Aorta (tissue), 5 donors: ENCODE data around the gene GRM5. TPM values are rescaled to one million over a fixed set of nuclear protein-coding genes. Genes with fewer than 3 reads are reported as not detected.
"Not testable (repeated sequence)": the region's sequence is repeated elsewhere in the genome, so short reads cannot be mapped to it uniquely, and the experiment has no call there.

Source experiments
- ATAC-seq: fragments of 200-7000 bp; cut with Tn5 transposase; one replicate; pipeline ENCODE4 v1.9.1; 2022; ENCODE audit warnings: moderate library complexity; ENCODE audit not compliant: low FRiP score
- DNase-seq, 2 donors: peaks; one replicate each; pipeline ENCODE4 v3.0.0-alpha.2; 2020
- H3K27ac ChIP-seq, 2 donors: one replicate each; pipeline ENCODE4 v1.5.1; 2013; ENCODE audit warnings: low read length in 2 of 2, mild to moderate bottlenecking in 2 of 2, moderate library complexity in 2 of 2, control low read depth in 1 of 2, inconsistent platforms in 1 of 2, low read depth in 1 of 2
- H3K27me3 ChIP-seq, 2 donors: one replicate each; pipeline ENCODE4 v1.6.1; 2013; ENCODE audit warnings: control low read depth in 1 of 2, low read length in 1 of 2, mild to moderate bottlenecking in 1 of 2, moderate library complexity in 1 of 2; ENCODE audit not compliant: insufficient read depth in 2 of 2, control insufficient read depth in 1 of 2
- H3K36me3 ChIP-seq, 2 donors: one replicate each; pipeline ENCODE4 v1.6.1; 2013; ENCODE audit warnings: control low read depth in 1 of 2, low read length in 1 of 2, mild to moderate bottlenecking in 1 of 2; ENCODE audit not compliant: insufficient read depth in 2 of 2, control insufficient read depth in 1 of 2
- H3K4me1 ChIP-seq, 2 donors: one replicate each; pipeline ENCODE4 v1.6.1; 2013; ENCODE audit warnings: low read length in 2 of 2, control low read depth in 1 of 2, mild to moderate bottlenecking in 1 of 2, moderate library complexity in 1 of 2; ENCODE audit not compliant: insufficient read depth in 2 of 2, control insufficient read depth in 1 of 2
- H3K4me3 ChIP-seq, 2 donors: one replicate each; pipeline ENCODE4 v1.5.1; 2013; ENCODE audit warnings: low read length in 2 of 2, control low read depth in 1 of 2, mild to moderate bottlenecking in 1 of 2
- H3K9me3 ChIP-seq: one replicate; pipeline ENCODE4 v1.6.1; 2013; ENCODE audit warnings: mild to moderate bottlenecking, low read length; ENCODE audit not compliant: control insufficient read depth
- WGBS, 2 donors: extraction: QIAGEN DNeasy Blood & Tissue Kit; methylation state at CpG; one replicate each; pipeline ENCODE4 v1.1.7; 2013; 5-methylcytosine and 5-hydroxymethylcytosine counted together
- intact Hi-C, 2 donors: fragments of 100-400 bp; cut with DNase I; formaldehyde crosslinking; loops; one replicate each; pipeline versions ENCODE4 v1.14.2 to v1.15.0; 2022
- polyA plus RNA-seq, 2 donors: library from polyadenylated mRNA; stranded (reverse); fragments of 200-250 nt; gene quantifications; one replicate each; pipeline ENCODE4 v1.2.3, GENCODE V29; 2013
- total RNA-seq, 2 donors: library from RNA; stranded (reverse); fragmentation: NEBNext Ultra II Directional; extraction: Animal tissue kit (Norgen Biotek cat#: 25700); gene quantifications; one replicate each; pipeline ENCODE4 v1.2.1, GENCODE V29; 2021
- donor health status: healthy with polysubstance abuse.
- donor health status: Bipolar disorder and iron deficiency.
- donor health status: DM: no; HTN: no; CAD: no.
- donor health status: DM: no; HTN: no; CAD: no.
- donor health status: DM: yes; HTN: yes; CAD: no.

The GRM5 gene
- total and polyA plus RNA-seq, 4 donors = 0.31 to 4.3 (median 3.4) TPM; not detected in 1

GRCh38 chr11:88480223-88480622 is 585.6 kb downstream of the GRM5 start:
- intact Hi-C loops = no loop called here
- H3K9me3 ChIP-seq = no peaks in the 10 kb centered on the region
- no peak overlapping the region for H3K4me3 ChIP-seq
- no peaks in the 10 kb centered on the region for H3K27me3 ChIP-seq
- no peak overlapping the region for H3K27ac ChIP-seq
- ATAC-seq (peak; percentile 67), DNase-seq (no peak)
- peaks cover 0 to 6% of the 10 kb centered on the region in 2 donors for H3K4me1 ChIP-seq
- H3K36me3 ChIP-seq = no peaks in the 10 kb centered on the region
- 5 to 7% methylated on average over 1 of the region's 1 CpG for WGBS, 2 donors

- Histone ChIP-seq H3K9me3 (no peaks in the 10 kb centered on the region), H3K36me3 (no peaks in the 10 kb centered on the region), H3K4me3 (no peak overlapping the region), H3K27ac (no peak overlapping the region), H3K4me1 (peaks cover 0 to 6% of the 10 kb centered on the region in 2 donors), H3K27me3 (no peaks in the 10 kb centered on the region)
- 35 to 48% methylated on average over 4 of the region's 4 CpGs for WGBS, 2 donors
- DNase-seq (no peak), ATAC-seq (no peak)
- intact Hi-C loops = loop anchor here in 1 of 2 donors (5.0 kb wide), 1 partner anchor 141 kb away; the partner anchor contains the start of gene CTSC
Observed at GRCh38 chr11:88478136-88478815, 587.5 kb downstream of the GRM5 start.

DNA sequence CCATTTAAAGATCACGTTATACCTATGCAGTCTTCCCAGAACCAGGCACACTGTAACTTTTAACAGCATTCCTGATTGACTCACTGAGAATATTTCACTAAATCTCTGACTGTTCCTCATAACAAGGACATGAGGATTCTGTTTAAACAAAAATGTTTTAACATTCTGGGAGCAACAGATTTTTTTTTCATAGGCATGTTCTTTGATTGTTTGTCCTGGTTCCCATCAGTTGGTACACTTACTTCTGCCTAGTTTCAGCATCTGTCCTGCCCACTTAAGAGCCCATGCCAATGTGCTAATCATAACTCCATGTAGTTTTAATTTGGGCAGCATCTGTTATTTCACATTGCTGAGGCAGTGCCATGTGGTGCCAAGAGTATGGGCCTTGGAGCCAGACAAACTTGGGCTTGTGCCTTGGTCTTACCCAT is 589.8 kb downstream of the GRM5 start:
- no peaks in the 10 kb centered on the region for H3K36me3 ChIP-seq
- H3K4me3 ChIP-seq = no peak overlapping the region
- 9 to 12% methylated on average over 1 of the region's 1 CpG for WGBS, 2 donors
- DNase-seq = peak in 1 of 2 donors; percentile 50
- H3K4me1 ChIP-seq = peaks cover 0 to 6% of the 10 kb centered on the region in 2 donors
- no peaks in the 10 kb centered on the region for H3K9me3 ChIP-seq
- intact Hi-C loops = loop anchor here in 1 of 2 donors (5.0 kb wide), 1 partner anchor 139 kb away; the partner anchor contains the start of gene CTSC
- H3K27ac ChIP-seq = no peak overlapping the region
- no peaks in the 10 kb centered on the region for H3K27me3 ChIP-seq
- ATAC-seq = no peak

- no peak for DNase-seq
- WGBS, 2 donors = 95% methylated on average over 2 of the region's 2 CpGs
- H3K36me3 ChIP-seq = no peaks in the 10 kb centered on the region
- intact Hi-C loops = loop anchor here in 1 of 2 donors (5.0 kb wide), 1 partner anchor 137 kb away; the partner anchor contains the start of gene CTSC
- no peaks in the 10 kb centered on the region for H3K9me3 ChIP-seq
- ATAC-seq = no peak
- H3K27me3 ChIP-seq = no peaks in the 10 kb centered on the region
- no peak overlapping the region for H3K4me3 ChIP-seq
- no peak overlapping the region for H3K27ac ChIP-seq
- peaks cover 0 to 6% of the 10 kb centered on the region in 2 donors for H3K4me1 ChIP-seq
Observed at GRCh38 chr11:88474655-88475054, 591.1 kb downstream of the GRM5 start.

GRCh38 chr11:88469561-88470225 is 596.1 kb downstream of the GRM5 start:
- no peak overlapping the region for H3K27ac ChIP-seq
- H3K4me3 ChIP-seq = no peak overlapping the region
- ATAC-seq (no peak), DNase-seq (no peak)
- no peaks in the 10 kb centered on the region for H3K36me3 ChIP-seq
- no peaks in the 10 kb centered on the region for H3K9me3 ChIP-seq
- 67 to 71% methylated on average over 6 of the region's 6 CpGs for WGBS, 2 donors
- H3K4me1 ChIP-seq = no peaks in the 10 kb centered on the region
- no peaks in the 10 kb centered on the region for H3K27me3 ChIP-seq
- intact Hi-C loops = no loop called here

- WGBS, 2 donors = 89 to 90% methylated on average over 4 of the region's 4 CpGs
- Histone ChIP-seq H3K36me3 (no peaks in the 10 kb centered on the region), H3K4me1 (no peaks in the 10 kb centered on the region), H3K27me3 (no peaks in the 10 kb centered on the region), H3K27ac (no peak overlapping the region), H3K9me3 (peaks cover 2% of the 10 kb centered on the region), H3K4me3 (no peak overlapping the region)
- ATAC-seq (no peak), DNase-seq (no peak)
- intact Hi-C loops = no loop called here
Observed at GRCh38 chr11:88464528-88464927, 601.3 kb downstream of the GRM5 start.

GRCh38 chr11:88463301-88463700 is 602.5 kb downstream of the GRM5 start:
- DNase-seq, H3K4me1 ChIP-seq, H3K36me3 ChIP-seq, H3K4me3 ChIP-seq, ATAC-seq, intact Hi-C loops, H3K9me3 ChIP-seq, H3K27ac ChIP-seq, H3K27me3 ChIP-seq: not testable (repeated sequence)
- WGBS, 2 donors = 85 to 91% methylated on average over 6 of the region's 6 CpGs

DNA sequence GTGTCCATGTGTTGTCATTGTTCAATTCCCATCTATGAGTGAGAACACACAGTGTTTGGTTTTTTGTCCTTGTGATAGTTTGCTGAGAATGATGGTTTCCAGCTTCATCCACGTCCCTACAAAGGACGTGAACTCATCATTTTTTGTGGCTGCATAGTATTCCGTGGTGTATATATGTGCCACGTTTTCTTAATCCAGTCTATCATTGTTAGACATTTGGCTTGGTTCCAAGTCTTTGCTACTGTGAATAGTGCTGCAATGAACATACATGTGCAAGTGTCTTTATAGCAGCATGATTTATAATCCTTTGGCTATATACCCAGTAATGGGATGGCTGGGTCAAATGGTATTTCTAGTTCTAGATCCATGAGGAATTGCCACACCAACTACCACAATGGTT is 607.7 kb downstream of the GRM5 start:
- H3K9me3 ChIP-seq, H3K4me3 ChIP-seq, intact Hi-C loops, H3K36me3 ChIP-seq, DNase-seq, H3K27ac ChIP-seq, ATAC-seq, H3K27me3 ChIP-seq, H3K4me1 ChIP-seq: not testable (repeated sequence)
- 87 to 90% methylated on average over 4 of the region's 4 CpGs for WGBS, 2 donors

DNA sequence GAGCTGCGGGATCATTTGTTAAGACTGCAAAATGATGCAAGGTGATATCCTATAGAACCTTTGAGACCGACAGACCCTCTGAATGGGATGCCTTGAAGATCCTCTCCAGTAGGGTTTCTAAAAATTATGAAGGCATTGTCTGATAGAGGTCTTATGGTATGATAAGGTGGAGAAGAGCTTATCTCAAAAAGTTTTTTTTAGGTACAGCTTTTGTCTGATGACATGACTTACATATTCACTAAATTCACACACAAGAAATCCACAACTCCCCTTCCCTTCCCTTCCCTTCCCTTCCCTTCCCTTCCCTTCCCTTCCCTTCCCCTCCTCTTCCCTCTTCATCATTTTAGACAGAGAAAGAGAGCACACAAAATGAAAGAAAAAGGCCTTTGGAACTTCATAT is 609.8 kb downstream of the GRM5 start:
- Histone ChIP-seq H3K27me3 (no peaks in the 10 kb centered on the region), H3K9me3 (no peaks in the 10 kb centered on the region), H3K4me1 (no peaks in the 10 kb centered on the region), H3K4me3 (no peak overlapping the region), H3K27ac (no peak overlapping the region), H3K36me3 (no peaks in the 10 kb centered on the region)
- no peak for ATAC-seq
- intact Hi-C loops = no loop called here
- no peak for DNase-seq
- WGBS, 2 donors = 97 to 98% methylated on average over 2 of the region's 2 CpGs
